Measurements from ENCODE around the gene OR13C8. TPM values are rescaled to one million over a fixed set of nuclear protein-coding genes. Genes with fewer than 3 reads are reported as not detected.

The OR13C8 gene
- total and polyA plus RNA-seq, 2 donors (not counting 3 experiments of a cell fraction or from before 2014, with no cell fraction given), result not detected

DNA sequence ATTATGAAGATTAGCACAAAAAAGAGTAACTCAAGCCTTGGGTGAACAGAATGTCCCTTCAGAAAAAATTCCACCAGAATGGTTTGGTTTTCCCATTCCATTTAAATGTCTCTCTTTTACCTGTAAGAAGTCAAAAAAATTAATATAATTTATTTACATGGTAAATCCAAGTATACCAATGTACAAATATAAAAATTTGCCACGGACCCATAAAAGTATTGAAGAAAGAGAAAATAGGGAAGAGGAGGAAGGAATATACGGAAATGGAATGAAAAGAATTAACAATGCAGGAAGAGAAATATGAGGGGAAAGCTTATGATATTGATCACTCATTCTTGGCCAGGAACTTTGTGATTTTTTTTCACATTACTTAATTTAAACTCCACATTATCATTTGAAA, 49.1 kb downstream of the OR13C8 start, which contains the start of gene OR13C9:
Gene OR13C9, minus strand, starts transcription at position 101 of the 400 bp plus-strand sequence. Its CDS starts 0 bp downstream, at position 101.
- no TSS peak for BruUV-seq (replicated peaks)
- Histone ChIP-seq H3K4me1 (ENCODE audit: control insufficient read depth, extremely low read depth, insufficient read depth, low read length) (no peaks in the 10 kb centered on the region), H3K4me3 (replicated peaks in 1 of 3; ENCODE audit: insufficient read depth in 1 of 3, low read depth in 1 of 3, low read length in 3 of 3) (no peak within 1 kb of the TSS), H3K9ac (replicated peaks; ENCODE audit: extremely low read depth, insufficient read depth, low read length) (no peak within 1 kb of the TSS), H4K20me1 (replicated peaks; ENCODE audit: control insufficient read depth, extremely low read depth, insufficient read depth, low read length) (no peaks in the 10 kb centered on the region), H3K9me1 (replicated peaks; ENCODE audit: control insufficient read depth, extremely low read depth, insufficient read depth, low read length) (no peaks in the 10 kb centered on the region), H2AFZ (ENCODE audit: low read depth, low read length) (no peak within 1 kb of the TSS), H3K36me3 (ENCODE audit: control insufficient read depth in 2 of 2, extremely low read depth in 1 of 2, insufficient read depth in 2 of 2, low read length in 2 of 2) (no peaks in the 10 kb centered on the region), H3K79me2 (ENCODE audit: control insufficient read depth, insufficient read depth, low read length) (no peaks in the 10 kb centered on the region), H3K27ac (ENCODE audit: insufficient read depth, low read depth, low read length) (no peak within 1 kb of the TSS), H3K9me3 (replicated peaks; ENCODE audit: control insufficient read depth, insufficient read depth, low read length) (no peaks in the 10 kb centered on the region), H3K27me3 (ENCODE audit: control insufficient read depth in 2 of 2, insufficient read depth in 2 of 2, low read length in 2 of 2) (no peaks in the 10 kb centered on the region), H3K4me2 (ENCODE audit: insufficient read depth, low read length) (no peak within 1 kb of the TSS)
- intact Hi-C loops (cut with micrococcal nuclease), result no loop called here
- FAIRE-seq (no peak), DNase-seq (ENCODE audit: low read depth, low spot score) (no peak)
- ChIA-PET CTCF (no interaction called here), POLR2A (no interaction called here)
- dilution Hi-C loops (cut with MboI; ENCODE audit: extremely low pct_ligation_motif_present, low sequenced_read_pairs), result no loop called here
- TF ChIP-seq FOS (IDR thresholded peaks at IDR 0.05; ENCODE audit: borderline replicate concordance, insufficient read depth, low read length) (no peak), POLR2AphosphoS5 (IDR thresholded peaks at IDR 0.05; ENCODE audit: insufficient read depth, low read depth, low read length) (no peak), JUN (IDR thresholded peaks at IDR 0.05; ENCODE audit: borderline replicate concordance, insufficient read depth, insufficient read length, low read depth) (no peak), GATA2 (IDR thresholded peaks at IDR 0.05; ENCODE audit: insufficient read depth, insufficient read length, low read depth, low read length) (no peak), EZH2 (IDR thresholded peaks at IDR 0.05; ENCODE audit: borderline replicate concordance, low read depth, low read length, severe bottlenecking) (no peak), POLR2A (IDR thresholded peaks at IDR 0.05; ENCODE audit: low read depth, low read length) (no peak), MYC (IDR thresholded peaks at IDR 0.05; ENCODE audit: low read depth, low read length) (no peak)
- TF ChIP-seq, protein P1, sequence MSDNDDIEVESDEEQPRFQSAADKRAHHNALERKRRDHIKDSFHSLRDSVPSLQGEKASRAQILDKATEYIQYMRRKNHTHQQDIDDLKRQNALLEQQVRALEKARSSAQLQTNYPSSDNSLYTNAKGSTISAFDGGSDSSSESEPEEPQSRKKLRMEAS (IDR thresholded peaks at IDR 0.05; ENCODE audit: insufficient read depth, insufficient read length), result no peak
- TF ChIP-seq, protein P2, sequence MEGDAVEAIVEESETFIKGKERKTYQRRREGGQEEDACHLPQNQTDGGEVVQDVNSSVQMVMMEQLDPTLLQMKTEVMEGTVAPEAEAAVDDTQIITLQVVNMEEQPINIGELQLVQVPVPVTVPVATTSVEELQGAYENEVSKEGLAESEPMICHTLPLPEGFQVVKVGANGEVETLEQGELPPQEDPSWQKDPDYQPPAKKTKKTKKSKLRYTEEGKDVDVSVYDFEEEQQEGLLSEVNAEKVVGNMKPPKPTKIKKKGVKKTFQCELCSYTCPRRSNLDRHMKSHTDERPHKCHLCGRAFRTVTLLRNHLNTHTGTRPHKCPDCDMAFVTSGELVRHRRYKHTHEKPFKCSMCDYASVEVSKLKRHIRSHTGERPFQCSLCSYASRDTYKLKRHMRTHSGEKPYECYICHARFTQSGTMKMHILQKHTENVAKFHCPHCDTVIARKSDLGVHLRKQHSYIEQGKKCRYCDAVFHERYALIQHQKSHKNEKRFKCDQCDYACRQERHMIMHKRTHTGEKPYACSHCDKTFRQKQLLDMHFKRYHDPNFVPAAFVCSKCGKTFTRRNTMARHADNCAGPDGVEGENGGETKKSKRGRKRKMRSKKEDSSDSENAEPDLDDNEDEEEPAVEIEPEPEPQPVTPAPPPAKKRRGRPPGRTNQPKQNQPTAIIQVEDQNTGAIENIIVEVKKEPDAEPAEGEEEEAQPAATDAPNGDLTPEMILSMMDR (IDR thresholded peaks at IDR 0.05; ENCODE audit: extremely low read depth in 1 of 2, insufficient read depth in 1 of 2, low read depth in 1 of 2, low read length in 2 of 2), result no peak

Other genes with a start within 250 kb of the OR13C8 start
- not detected in 2 replicates for gene OR13F1, start 64.9 kb upstream of the OR13C8 start, total RNA-seq
- not detected in 2 replicates for gene OR13F1, start 64.9 kb upstream of the OR13C8 start, polyA plus RNA-seq
- not detected in 2 replicates for gene OR13C4, start 42.0 kb upstream of the OR13C8 start, total RNA-seq
- not detected in 2 replicates for gene OR13C4, start 42.0 kb upstream of the OR13C8 start, polyA plus RNA-seq
- gene OR13C3, start 32.3 kb upstream of the OR13C8 start, total RNA-seq, result not detected in 2 replicates
- not detected in 2 replicates for gene OR13C3, start 32.3 kb upstream of the OR13C8 start, polyA plus RNA-seq
- not detected in 2 replicates for gene OR13C5, start 30.2 kb downstream of the OR13C8 start, total RNA-seq
- not detected in 2 replicates for gene OR13C5, start 30.2 kb downstream of the OR13C8 start, polyA plus RNA-seq
- not detected in 2 replicates for gene OR13C2, start 36.5 kb downstream of the OR13C8 start, total RNA-seq
- not detected in 2 replicates for gene OR13C2, start 36.5 kb downstream of the OR13C8 start, polyA plus RNA-seq
- not detected in 2 replicates for gene OR13C9, start 49.0 kb downstream of the OR13C8 start, total RNA-seq
- gene OR13C9, start 49.0 kb downstream of the OR13C8 start, polyA plus RNA-seq, result not detected in 2 replicates
- gene OR13D1, start 125.3 kb downstream of the OR13C8 start, total RNA-seq, result not detected in 2 replicates
- not detected in 2 replicates for gene OR13D1, start 125.3 kb downstream of the OR13C8 start, polyA plus RNA-seq
- gene NIPSNAP3A, start 178.5 kb downstream of the OR13C8 start, total RNA-seq, result 27.2 and 27.8 TPM in 2 replicates
- 23.1 and 27.2 TPM in 2 replicates for gene NIPSNAP3A, start 178.5 kb downstream of the OR13C8 start, polyA plus RNA-seq
- gene NIPSNAP3B, start 195.0 kb downstream of the OR13C8 start, total RNA-seq, result 1.1 TPM in 2 replicates
- 0.24 and 0.40 TPM in 2 replicates for gene NIPSNAP3B, start 195.0 kb downstream of the OR13C8 start, polyA plus RNA-seq

All from endothelial cell of umbilical vein (primary cell).